HEK293 (cell line): ENCODE results near the gene NCBP1.

ENCODE experiments used
- CTCF ChIA-PET: fragments of 350-600 bp; formaldehyde crosslinking; extraction: SDS; loops from one replicate; lab custom pipeline; 2021; ENCODE audit warnings: antibody characterized with exemption; lab: Yijun Ruan, JAX
- POLR2A ChIA-PET: fragments of 300-600 bp; formaldehyde crosslinking; extraction: SDS; loops from one replicate; lab custom pipeline; 2020; ENCODE audit warnings: antibody characterized with exemption, inconsistent platforms; lab: Yijun Ruan, JAX
- H3K27ac ChIP-seq: fragments of 200-500 bp; sonication (Bioruptor generic); 2 replicates; pipeline ENCODE4 v1.5.1; 2014; ENCODE audit warnings: low read depth, low read length, control low read depth, inconsistent platforms; ENCODE audit errors: extremely low read depth
- H3K36me3 ChIP-seq, 2 experiments: fragments of 200-500 bp in 1 of 2; sonication (Bioruptor generic) in 1 of 2; 1 replicate in 1 of 2; 2 replicates in 1 of 2; pipeline ENCODE4 v1.5.1; 2014 to 2017; ENCODE audit warnings: inconsistent platforms in 2 of 2, low read length in 2 of 2; ENCODE audit not compliant: control insufficient read depth in 2 of 2, insufficient read depth in 1 of 2
- H3K4me1 ChIP-seq: fragments of 200-500 bp; sonication (Bioruptor generic); 2 replicates; pipeline ENCODE4 v1.5.1; 2014; ENCODE audit warnings: mild to moderate bottlenecking, low read length, inconsistent platforms; ENCODE audit not compliant: control insufficient read depth, insufficient read depth
- H3K4me3 ChIP-seq: 2 replicates; pipeline ENCODE4 v1.5.1; 2011; ENCODE audit warnings: low read depth, mild to moderate bottlenecking, control low read depth, low read length, moderate library complexity
- H3K9me3 ChIP-seq: fragments of 200-500 bp; sonication (Bioruptor generic); 2 replicates; pipeline ENCODE4 v1.5.1; 2014; ENCODE audit warnings: low read depth, low read length, inconsistent platforms; ENCODE audit not compliant: control insufficient read depth, insufficient read depth
- GLI4 ChIP-seq: fragments of 450-650 bp; formaldehyde crosslinking; IDR thresholded peaks from 2 replicates; pipeline ENCODE4 v1.5.1; 2016; ENCODE audit warnings: missing biosample characterization, missing genetic modification characterization
- HOXC10 ChIP-seq: sonication (generic); formaldehyde crosslinking; IDR thresholded peaks from 2 replicates; pipeline ENCODE4 v1.8.1; 2023; ENCODE audit warnings: mild to moderate bottlenecking, missing genetic modification reagents
- KLF7 ChIP-seq: fragments of 450-650 bp; formaldehyde crosslinking; IDR thresholded peaks from 2 replicates; pipeline ENCODE4 v1.5.1; 2016; ENCODE audit warnings: missing biosample characterization, missing genetic modification characterization, borderline replicate concordance
- OSR2 ChIP-seq: fragments of 450-650 bp; formaldehyde crosslinking; IDR thresholded peaks from 2 replicates; pipeline ENCODE4 v1.5.1; 2016; ENCODE audit warnings: missing biosample characterization, missing genetic modification characterization
- SCRT2 ChIP-seq: fragments of 450-650 bp; formaldehyde crosslinking; IDR thresholded peaks from 2 replicates; pipeline ENCODE4 v1.5.1; 2016; ENCODE audit warnings: missing biosample characterization, missing genetic modification characterization
- SETDB1 ChIP-seq: IDR thresholded peaks from one replicate; pipeline ENCODE4 v1.6.1; 2017; ENCODE audit warnings: mild to moderate bottlenecking, low read length, moderate library complexity, mixed read lengths; ENCODE audit not compliant: insufficient read length
- SP7 ChIP-seq: fragments of 450-650 bp; formaldehyde crosslinking; IDR thresholded peaks from 2 replicates; pipeline ENCODE4 v1.5.1; 2016; ENCODE audit warnings: missing biosample characterization, missing genetic modification characterization
- ZBTB48 ChIP-seq: fragments of 450-650 bp; formaldehyde crosslinking; IDR thresholded peaks from 2 replicates; pipeline ENCODE4 v1.5.1; 2016; ENCODE audit warnings: missing biosample characterization, missing genetic modification characterization
- ZFHX2 ChIP-seq: fragments of 450-650 bp; formaldehyde crosslinking; conservative IDR thresholded peaks from 2 replicates; pipeline ENCODE4 v1.5.1; 2016; ENCODE audit warnings: missing biosample characterization, missing genetic modification characterization
- ZNF146 ChIP-seq: fragments of 450-650 bp; formaldehyde crosslinking; IDR thresholded peaks from 2 replicates; pipeline ENCODE4 v1.5.1; 2016; ENCODE audit warnings: missing biosample characterization, missing genetic modification characterization
- ZNF37A ChIP-seq: fragments of 450-650 bp; IDR thresholded peaks from 2 replicates; pipeline ENCODE4 v1.5.1; 2018; ENCODE audit warnings: missing biosample characterization, missing genetic modification characterization
- ZNF426 ChIP-seq: fragments of 450-650 bp; formaldehyde crosslinking; IDR thresholded peaks from 2 replicates; pipeline ENCODE4 v1.5.1; 2017; ENCODE audit warnings: missing biosample characterization, missing genetic modification characterization, mild to moderate bottlenecking, inconsistent platforms, moderate library complexity
- ZNF560 ChIP-seq: fragments of 450-650 bp; formaldehyde crosslinking; IDR thresholded peaks from 2 replicates; pipeline ENCODE4 v1.5.1; 2017; ENCODE audit warnings: missing biosample characterization, missing genetic modification characterization, borderline replicate concordance
- ZNF610 ChIP-seq: fragments of 450-650 bp; formaldehyde crosslinking; IDR thresholded peaks from 2 replicates; pipeline ENCODE4 v1.5.1; 2016; ENCODE audit warnings: missing biosample characterization, missing genetic modification characterization, borderline replicate concordance
- ZNF654 ChIP-seq: fragments of 450-650 bp; formaldehyde crosslinking; IDR thresholded peaks from 2 replicates; pipeline ENCODE4 v1.5.1; 2016; ENCODE audit warnings: low read depth, missing biosample characterization, missing genetic modification characterization
- ZNF776 ChIP-seq: fragments of 450-650 bp; formaldehyde crosslinking; IDR thresholded peaks from 2 replicates; pipeline ENCODE4 v1.5.0; 2017; ENCODE audit warnings: missing biosample characterization, missing genetic modification characterization, borderline replicate concordance
- ZSCAN30 ChIP-seq: fragments of 450-650 bp; IDR thresholded peaks from 2 replicates; pipeline ENCODE4 v1.5.1; 2018; ENCODE audit warnings: missing biosample characterization, mild to moderate bottlenecking, missing genetic modification characterization, moderate library complexity
- TF ChIP-seq, protein P1 (sequence below): fragments of 450-650 bp; formaldehyde crosslinking; IDR thresholded peaks from 2 replicates; pipeline ENCODE4 v1.5.1; 2016; ENCODE audit warnings: missing biosample characterization, missing genetic modification characterization
- TF ChIP-seq, protein P2 (sequence below): fragments of 450-650 bp; formaldehyde crosslinking; IDR thresholded peaks from 2 replicates; pipeline ENCODE4 v1.5.1; 2016; ENCODE audit warnings: missing biosample characterization, missing genetic modification characterization
- TF ChIP-seq, protein P3 (sequence below): fragments of 450-650 bp; formaldehyde crosslinking; IDR thresholded peaks from 2 replicates; pipeline ENCODE4 v1.5.1; 2016; ENCODE audit warnings: missing biosample characterization, missing genetic modification characterization, borderline replicate concordance
- TF ChIP-seq, protein P4 (sequence below): fragments of 450-650 bp; formaldehyde crosslinking; IDR thresholded peaks from 2 replicates; pipeline ENCODE4 v1.5.1; 2016; ENCODE audit warnings: missing biosample characterization, missing genetic modification characterization
- TF ChIP-seq, protein P5 (sequence below): fragments of 450-650 bp; formaldehyde crosslinking; conservative IDR thresholded peaks from 2 replicates; pipeline ENCODE4 v1.5.1; 2016; ENCODE audit warnings: low read depth, missing biosample characterization, missing genetic modification characterization

The NCBP1 gene

DNA sequence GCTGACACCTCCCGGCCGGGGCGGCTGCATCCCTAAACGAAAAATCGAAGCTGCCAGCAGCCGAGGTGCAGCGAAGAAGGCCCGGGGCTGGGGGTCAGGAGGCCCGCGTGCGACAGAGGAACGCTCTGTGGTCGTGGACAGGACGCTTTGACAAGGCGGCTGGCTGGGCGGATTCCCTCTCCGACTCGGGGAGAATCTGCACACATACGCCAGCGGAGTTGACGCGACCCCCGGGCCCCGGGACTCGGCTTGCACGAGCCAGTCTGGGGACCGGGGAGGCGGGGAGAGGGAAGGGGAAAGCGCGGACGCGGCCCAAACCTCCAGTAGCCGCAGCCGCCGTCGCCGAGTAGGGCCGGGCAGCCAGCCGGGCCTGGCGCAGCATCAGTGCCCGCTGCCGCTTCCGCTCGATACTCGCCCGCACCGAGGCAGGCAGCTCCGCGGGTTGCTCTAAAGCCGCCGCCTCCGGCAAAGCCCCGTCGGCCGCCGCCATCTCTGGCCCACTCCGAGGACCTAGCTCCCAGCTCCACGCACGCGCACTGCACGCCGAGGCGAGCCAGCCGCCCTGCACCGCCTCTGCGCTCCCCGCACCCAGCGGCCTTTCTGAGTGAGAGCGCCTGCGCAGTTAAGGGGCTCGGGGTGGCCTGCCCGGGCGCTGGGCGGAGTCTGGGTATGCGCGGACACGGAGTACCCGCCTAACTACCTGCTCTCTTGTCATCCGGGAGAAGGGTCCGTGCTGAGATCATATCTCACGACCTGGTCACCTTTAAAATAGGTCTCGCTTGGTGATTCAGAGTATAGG, 63.4 kb downstream of the NCBP1 start, which contains the start of gene XPA:
Gene XPA (minus strand): TSS at position 538 of the 799 bp plus-strand sequence. CDS start 48 bp downstream, at position 490.
- POLR2A ChIA-PET: interaction anchor here (0.5 to 2.1 kb wide), 12 partner anchors 8 to 703 kb away, joined by 3 to 19 read pairs (median 4); partner anchors contain the start of genes NANS, NCBP1, TRMO and TSTD2
- TF ChIP-seq, protein P1, sequence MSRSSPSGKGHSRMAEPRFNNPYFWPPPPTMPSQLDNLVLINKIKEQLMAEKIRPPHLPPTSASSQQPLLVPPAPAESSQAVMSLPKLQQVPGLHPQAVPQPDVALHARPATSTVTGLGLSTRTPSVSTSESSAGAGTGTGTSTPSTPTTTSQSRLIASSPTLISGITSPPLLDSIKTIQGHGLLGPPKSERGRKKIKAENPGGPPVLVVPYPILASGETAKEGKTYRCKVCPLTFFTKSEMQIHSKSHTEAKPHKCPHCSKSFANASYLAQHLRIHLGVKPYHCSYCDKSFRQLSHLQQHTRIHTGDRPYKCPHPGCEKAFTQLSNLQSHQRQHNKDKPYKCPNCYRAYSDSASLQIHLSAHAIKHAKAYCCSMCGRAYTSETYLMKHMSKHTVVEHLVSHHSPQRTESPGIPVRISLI: no peak
- TF ChIP-seq ZNF776 (tag by site-specific recombination) (no peak), ZNF37A (no peak), SETDB1 (no peak), SP7 (tag by site-specific recombination) (0 out of 2 replicates have a peak, but pooled peaks have one; percentile 54), HOXC10 (CRISPR knock-in tag) (no peak), ZSCAN30 (tag by site-specific recombination) (peak; percentile 32), ZNF654 (tag by site-specific recombination) (no peak), ZNF560 (tag by site-specific recombination) (no peak), ZNF610 (tag by site-specific recombination) (0 out of 2 replicates have a peak, but pooled peaks have one; percentile 29), SCRT2 (no peak), GLI4 (tag by site-specific recombination) (0 out of 2 replicates have a peak, but pooled peaks have one; percentile 75), ZNF146 (tag by site-specific recombination) (no peak), ZNF426 (tag by site-specific recombination) (no peak), ZFHX2 (tag by site-specific recombination) (no peak; the same call in 1 of the 2 replicates), KLF7 (no peak), OSR2 (no peak), ZBTB48 (tag by site-specific recombination) (peak; percentile 87)
- TF ChIP-seq, protein P2, sequence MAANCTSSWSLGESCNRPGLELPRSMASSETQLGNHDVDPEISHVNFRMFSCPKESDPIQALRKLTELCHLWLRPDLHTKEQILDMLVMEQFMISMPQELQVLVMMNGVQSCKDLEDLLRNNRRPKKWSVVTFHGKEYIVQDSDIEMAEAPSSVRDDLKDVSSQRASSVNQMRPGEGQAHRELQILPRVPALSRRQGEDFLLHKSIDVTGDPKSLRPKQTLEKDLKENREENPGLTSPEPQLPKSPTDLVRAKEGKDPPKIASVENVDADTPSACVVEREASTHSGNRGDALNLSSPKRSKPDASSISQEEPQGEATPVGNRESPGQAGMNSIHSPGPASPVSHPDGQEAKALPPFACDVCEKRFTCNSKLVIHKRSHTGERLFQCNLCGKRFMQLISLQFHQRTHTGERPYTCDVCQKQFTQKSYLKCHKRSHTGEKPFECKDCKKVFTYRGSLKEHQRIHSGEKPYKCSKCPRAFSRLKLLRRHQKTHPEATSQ (tag by site-specific recombination): 0 out of 2 replicates have a peak, but pooled peaks have one; percentile 31
- TF ChIP-seq, protein P3, sequence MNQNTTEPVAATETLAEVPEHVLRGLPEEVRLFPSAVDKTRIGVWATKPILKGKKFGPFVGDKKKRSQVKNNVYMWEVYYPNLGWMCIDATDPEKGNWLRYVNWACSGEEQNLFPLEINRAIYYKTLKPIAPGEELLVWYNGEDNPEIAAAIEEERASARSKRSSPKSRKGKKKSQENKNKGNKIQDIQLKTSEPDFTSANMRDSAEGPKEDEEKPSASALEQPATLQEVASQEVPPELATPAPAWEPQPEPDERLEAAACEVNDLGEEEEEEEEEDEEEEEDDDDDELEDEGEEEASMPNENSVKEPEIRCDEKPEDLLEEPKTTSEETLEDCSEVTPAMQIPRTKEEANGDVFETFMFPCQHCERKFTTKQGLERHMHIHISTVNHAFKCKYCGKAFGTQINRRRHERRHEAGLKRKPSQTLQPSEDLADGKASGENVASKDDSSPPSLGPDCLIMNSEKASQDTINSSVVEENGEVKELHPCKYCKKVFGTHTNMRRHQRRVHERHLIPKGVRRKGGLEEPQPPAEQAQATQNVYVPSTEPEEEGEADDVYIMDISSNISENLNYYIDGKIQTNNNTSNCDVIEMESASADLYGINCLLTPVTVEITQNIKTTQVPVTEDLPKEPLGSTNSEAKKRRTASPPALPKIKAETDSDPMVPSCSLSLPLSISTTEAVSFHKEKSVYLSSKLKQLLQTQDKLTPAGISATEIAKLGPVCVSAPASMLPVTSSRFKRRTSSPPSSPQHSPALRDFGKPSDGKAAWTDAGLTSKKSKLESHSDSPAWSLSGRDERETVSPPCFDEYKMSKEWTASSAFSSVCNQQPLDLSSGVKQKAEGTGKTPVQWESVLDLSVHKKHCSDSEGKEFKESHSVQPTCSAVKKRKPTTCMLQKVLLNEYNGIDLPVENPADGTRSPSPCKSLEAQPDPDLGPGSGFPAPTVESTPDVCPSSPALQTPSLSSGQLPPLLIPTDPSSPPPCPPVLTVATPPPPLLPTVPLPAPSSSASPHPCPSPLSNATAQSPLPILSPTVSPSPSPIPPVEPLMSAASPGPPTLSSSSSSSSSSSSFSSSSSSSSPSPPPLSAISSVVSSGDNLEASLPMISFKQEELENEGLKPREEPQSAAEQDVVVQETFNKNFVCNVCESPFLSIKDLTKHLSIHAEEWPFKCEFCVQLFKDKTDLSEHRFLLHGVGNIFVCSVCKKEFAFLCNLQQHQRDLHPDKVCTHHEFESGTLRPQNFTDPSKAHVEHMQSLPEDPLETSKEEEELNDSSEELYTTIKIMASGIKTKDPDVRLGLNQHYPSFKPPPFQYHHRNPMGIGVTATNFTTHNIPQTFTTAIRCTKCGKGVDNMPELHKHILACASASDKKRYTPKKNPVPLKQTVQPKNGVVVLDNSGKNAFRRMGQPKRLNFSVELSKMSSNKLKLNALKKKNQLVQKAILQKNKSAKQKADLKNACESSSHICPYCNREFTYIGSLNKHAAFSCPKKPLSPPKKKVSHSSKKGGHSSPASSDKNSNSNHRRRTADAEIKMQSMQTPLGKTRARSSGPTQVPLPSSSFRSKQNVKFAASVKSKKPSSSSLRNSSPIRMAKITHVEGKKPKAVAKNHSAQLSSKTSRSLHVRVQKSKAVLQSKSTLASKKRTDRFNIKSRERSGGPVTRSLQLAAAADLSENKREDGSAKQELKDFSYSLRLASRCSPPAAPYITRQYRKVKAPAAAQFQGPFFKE (tag by site-specific recombination): no peak
- TF ChIP-seq, protein P4, sequence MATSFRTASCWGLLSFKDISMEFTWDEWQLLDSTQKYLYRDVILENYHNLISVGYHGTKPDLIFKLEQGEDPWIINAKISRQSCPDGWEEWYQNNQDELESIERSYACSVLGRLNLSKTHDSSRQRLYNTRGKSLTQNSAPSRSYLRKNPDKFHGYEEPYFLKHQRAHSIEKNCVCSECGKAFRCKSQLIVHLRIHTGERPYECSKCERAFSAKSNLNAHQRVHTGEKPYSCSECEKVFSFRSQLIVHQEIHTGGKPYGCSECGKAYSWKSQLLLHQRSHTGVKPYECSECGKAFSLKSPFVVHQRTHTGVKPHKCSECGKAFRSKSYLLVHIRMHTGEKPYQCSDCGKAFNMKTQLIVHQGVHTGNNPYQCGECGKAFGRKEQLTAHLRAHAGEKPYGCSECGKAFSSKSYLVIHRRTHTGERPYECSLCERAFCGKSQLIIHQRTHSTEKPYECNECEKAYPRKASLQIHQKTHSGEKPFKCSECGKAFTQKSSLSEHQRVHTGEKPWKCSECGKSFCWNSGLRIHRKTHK (tag by site-specific recombination): no peak
- TF ChIP-seq, protein P5, sequence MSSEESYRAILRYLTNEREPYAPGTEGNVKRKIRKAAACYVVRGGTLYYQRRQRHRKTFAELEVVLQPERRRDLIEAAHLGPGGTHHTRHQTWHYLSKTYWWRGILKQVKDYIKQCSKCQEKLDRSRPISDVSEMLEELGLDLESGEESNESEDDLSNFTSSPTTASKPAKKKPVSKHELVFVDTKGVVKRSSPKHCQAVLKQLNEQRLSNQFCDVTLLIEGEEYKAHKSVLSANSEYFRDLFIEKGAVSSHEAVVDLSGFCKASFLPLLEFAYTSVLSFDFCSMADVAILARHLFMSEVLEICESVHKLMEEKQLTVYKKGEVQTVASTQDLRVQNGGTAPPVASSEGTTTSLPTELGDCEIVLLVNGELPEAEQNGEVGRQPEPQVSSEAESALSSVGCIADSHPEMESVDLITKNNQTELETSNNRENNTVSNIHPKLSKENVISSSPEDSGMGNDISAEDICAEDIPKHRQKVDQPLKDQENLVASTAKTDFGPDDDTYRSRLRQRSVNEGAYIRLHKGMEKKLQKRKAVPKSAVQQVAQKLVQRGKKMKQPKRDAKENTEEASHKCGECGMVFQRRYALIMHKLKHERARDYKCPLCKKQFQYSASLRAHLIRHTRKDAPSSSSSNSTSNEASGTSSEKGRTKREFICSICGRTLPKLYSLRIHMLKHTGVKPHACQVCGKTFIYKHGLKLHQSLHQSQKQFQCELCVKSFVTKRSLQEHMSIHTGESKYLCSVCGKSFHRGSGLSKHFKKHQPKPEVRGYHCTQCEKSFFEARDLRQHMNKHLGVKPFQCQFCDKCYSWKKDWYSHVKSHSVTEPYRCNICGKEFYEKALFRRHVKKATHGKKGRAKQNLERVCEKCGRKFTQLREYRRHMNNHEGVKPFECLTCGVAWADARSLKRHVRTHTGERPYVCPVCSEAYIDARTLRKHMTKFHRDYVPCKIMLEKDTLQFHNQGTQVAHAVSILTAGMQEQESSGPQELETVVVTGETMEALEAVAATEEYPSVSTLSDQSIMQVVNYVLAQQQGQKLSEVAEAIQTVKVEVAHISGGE (tag by site-specific recombination): peak; percentile 41; the same call in 1 of the 2 replicates

More for the DNA sequence above, 63.4 kb downstream of the NCBP1 start, which contains the start of gene XPA:
- H3K4me1 ChIP-seq: no peaks in the 10 kb centered on the region
- peak within 1 kb of the TSS; percentile 74 for H3K27ac ChIP-seq
- H3K4me3 ChIP-seq: peak within 1 kb of the TSS; percentile 96
- CTCF ChIA-PET: interaction anchor here (0.7 to 2.1 kb wide), 10 partner anchors 9 to 268 kb away, joined by 3 to 8 read pairs (median 4); partner anchors contain the start of gene TRMO
- H3K36me3 ChIP-seq: peaks cover 4 to 13% of the 10 kb centered on the region in 2 experiments; a peak in 2 of 3 replicates
- no peaks in the 10 kb centered on the region for H3K9me3 ChIP-seq
